ENCODE data around the gene ZNF774. TPM values are rescaled to one million over a fixed set of nuclear protein-coding genes. Genes with fewer than 3 reads are reported as not detected.

The ZNF774 gene
- total and polyA plus RNA-seq, 2 of the 8 experiments (the other 6 are each of a cell fraction or from before 2014, with no cell fraction given) = 0.82 to 2.6 TPM

GRCh38 chr15:90402223-90402622 lies 50.1 kb downstream of the ZNF774 start (continued):
- no peak for TF ChIP-seq CHD7 (IDR thresholded peaks at IDR 0.05; ENCODE audit: insufficient replicate concordance, low read length)
- no peak for TF ChIP-seq RNF2 (IDR thresholded peaks at IDR 0.05; ENCODE audit: borderline replicate concordance, low read depth, low read length, missing control alignments, poor library complexity, severe bottlenecking)
- no peak for TF ChIP-seq POLR2A (IDR thresholded peaks at IDR 0.05; ENCODE audit: control extremely low read depth in 1 of 2, low read depth in 2 of 2, low read length in 2 of 2)
- no peak for TF ChIP-seq TCF12 (IDR thresholded peaks at IDR 0.05; ENCODE audit: low read depth, low read length)
- TF ChIP-seq ATF3 (IDR thresholded peaks at IDR 0.05; ENCODE audit: insufficient read depth, low read depth, low read length) = no peak
- no peak for TF ChIP-seq SP2 (IDR thresholded peaks at IDR 0.05; ENCODE audit: low read length)
- no peak for TF ChIP-seq SIX5 (IDR thresholded peaks at IDR 0.05; ENCODE audit: low read depth, low read length)
- TF ChIP-seq CHD2 (IDR thresholded peaks at IDR 0.05; ENCODE audit: low read length) = no peak
- TF ChIP-seq CBX8 (IDR thresholded peaks at IDR 0.05; ENCODE audit: borderline replicate concordance, low read depth, low read length) = no peak

All from H1 (cell line).